ENCODE results near the gene GATA6.

- TF ChIP-seq CTCF (IDR thresholded peaks at IDR 0.05) (no peak), POLR2A (IDR thresholded peaks at IDR 0.05) (no peak)
These were observed 20.2 kb downstream of the GATA6 start for GRCh38 chr18:22189449-22190166.

All from ovary (tissue), 3 donors.